Natural killer cell (primary cell): ENCODE results near the gene ACVR1. TPM values are rescaled to one million over a fixed set of nuclear protein-coding genes. Genes with fewer than 3 reads are reported as not detected.

Experiments used
- ATAC-seq, 3 donors: fragments of 150-1000 bp in 2 of 3; fragments of 200-7000 bp in 1 of 3; cut with Tn5 transposase; 1 replicate in 1 of 3; 2 replicates in 2 of 3; pipeline ENCODE4 v1.10.0; 2021; ENCODE audit warnings: mild to moderate bottlenecking in 2 of 3, moderate library complexity in 2 of 3
- DNase-seq, 2 donors: peaks; one replicate each; pipeline versions ENCODE4 v3.0.0 to v3.0.0-alpha.2; 2013 to 2021; ENCODE audit warnings: mixed read lengths in 1 of 2
- H3K27ac ChIP-seq: one replicate; pipeline ENCODE4 v1.5.1; 2013; ENCODE audit warnings: mild to moderate bottlenecking, low read length
- H3K27me3 ChIP-seq: one replicate; pipeline ENCODE4 v1.6.1; 2013; ENCODE audit warnings: low read length; ENCODE audit not compliant: control insufficient read depth, insufficient read depth
- H3K36me3 ChIP-seq: one replicate; pipeline ENCODE4 v1.6.1; 2013; ENCODE audit warnings: low read length; ENCODE audit not compliant: control insufficient read depth, insufficient read depth
- H3K4me1 ChIP-seq: one replicate; pipeline ENCODE4 v1.6.1; 2013; ENCODE audit warnings: low read length; ENCODE audit not compliant: control insufficient read depth, insufficient read depth
- H3K4me3 ChIP-seq: one replicate; pipeline ENCODE4 v1.5.1; 2013; ENCODE audit warnings: low read length
- H3K9me3 ChIP-seq: one replicate; pipeline ENCODE4 v1.6.1; 2013; ENCODE audit warnings: low read length; ENCODE audit not compliant: control insufficient read depth, insufficient read depth
- H3K27ac Mint-ChIP-seq, 2 donors: one replicate each; pipeline ENCODE4 v1.8.0; 2022; ENCODE audit warnings: mild to moderate bottlenecking in 2 of 2, mixed read lengths in 2 of 2, moderate library complexity in 1 of 2
- H3K27me3 Mint-ChIP-seq, 2 donors: one replicate each; pipeline ENCODE4 v1.8.0; 2022; ENCODE audit warnings: low read depth in 2 of 2, mixed read lengths in 2 of 2
- H3K36me3 Mint-ChIP-seq: one replicate; pipeline ENCODE4 v1.8.0; 2022; ENCODE audit warnings: mixed read lengths
- H3K4me1 Mint-ChIP-seq, 2 donors: one replicate each; pipeline ENCODE4 v1.8.0; 2022; ENCODE audit warnings: mixed read lengths in 2 of 2
- H3K4me3 Mint-ChIP-seq: one replicate; pipeline ENCODE4 v1.8.0; 2022; ENCODE audit warnings: mild to moderate bottlenecking, moderate library complexity, mixed read lengths
- H3K9me3 Mint-ChIP-seq, 2 donors: one replicate each; pipeline ENCODE4 v1.8.0; 2022; ENCODE audit warnings: mixed read lengths in 2 of 2
- WGBS: methylation state at CpG from one replicate; pipeline ENCODE4 v1.1.7; 2013; ENCODE audit warnings: missing lambda C conversion rate; ENCODE audit not compliant: insufficient coverage; 5-methylcytosine and 5-hydroxymethylcytosine counted together
- intact Hi-C: fragments of 100-400 bp; cut with micrococcal nuclease; formaldehyde crosslinking; loops from one replicate; pipeline ENCODE4 v1.14.2; 2022
- total RNA-seq, 4 donors: library from RNA; stranded (reverse); fragments of 120-200 nt in 1 of 4; gene quantifications; one replicate each; pipeline versions ENCODE4 v1.2.3 to v1.2.4, GENCODE V29; 2013 to 2022
- TF ChIP-seq, protein P1 (sequence below): fragments of 200-600 bp; IDR thresholded peaks from one replicate; pipeline ENCODE4 v1.8.0; 2022; ENCODE audit warnings: antibody characterized with exemption

ACVR1 gene
- total RNA-seq, 3 donors from 2014 or later (not counting 1 experiment from before 2014, with no cell fraction given): 3.3 to 6.9 (median 6.1) TPM

DNA sequence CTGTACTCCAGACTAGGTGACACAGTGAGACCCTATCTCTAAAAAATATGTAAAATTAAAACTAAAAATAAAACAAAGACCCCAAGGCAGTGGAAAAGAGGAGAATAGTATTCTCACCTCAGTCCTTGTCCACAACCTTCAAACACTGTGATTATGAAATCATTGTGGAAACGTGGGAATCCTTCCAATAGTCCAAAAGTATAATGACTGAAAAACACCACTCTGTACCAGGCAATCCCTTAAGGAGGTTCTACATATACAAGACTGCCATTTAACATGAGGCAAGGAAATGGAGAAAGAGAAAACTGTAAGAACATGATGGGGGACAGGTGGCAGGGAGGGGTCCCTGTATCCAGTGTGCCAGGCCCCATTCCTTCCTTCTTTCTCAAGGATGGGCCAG lies 66.1 kb downstream of the ACVR1 start:
- Histone ChIP-seq H3K4me3 (no peak overlapping the region), H3K9me3 (no peaks in the 10 kb centered on the region), H3K4me1 (no peaks in the 10 kb centered on the region), H3K27me3 (no peaks in the 10 kb centered on the region), H3K27ac (no peak overlapping the region), H3K36me3 (no peaks in the 10 kb centered on the region)
- H3K27me3 Mint-ChIP-seq: no peaks in the 10 kb centered on the region
- intact Hi-C loops: no loop called here
- H3K27ac Mint-ChIP-seq: no peak overlapping the region
- no CpG with 5 or more reads among the region's 1 CpG for WGBS
- H3K4me3 Mint-ChIP-seq: no peak overlapping the region
- H3K9me3 Mint-ChIP-seq: no peaks in the 10 kb centered on the region
- DNase-seq (no peak), ATAC-seq (no peak)
- TF ChIP-seq, protein P1, sequence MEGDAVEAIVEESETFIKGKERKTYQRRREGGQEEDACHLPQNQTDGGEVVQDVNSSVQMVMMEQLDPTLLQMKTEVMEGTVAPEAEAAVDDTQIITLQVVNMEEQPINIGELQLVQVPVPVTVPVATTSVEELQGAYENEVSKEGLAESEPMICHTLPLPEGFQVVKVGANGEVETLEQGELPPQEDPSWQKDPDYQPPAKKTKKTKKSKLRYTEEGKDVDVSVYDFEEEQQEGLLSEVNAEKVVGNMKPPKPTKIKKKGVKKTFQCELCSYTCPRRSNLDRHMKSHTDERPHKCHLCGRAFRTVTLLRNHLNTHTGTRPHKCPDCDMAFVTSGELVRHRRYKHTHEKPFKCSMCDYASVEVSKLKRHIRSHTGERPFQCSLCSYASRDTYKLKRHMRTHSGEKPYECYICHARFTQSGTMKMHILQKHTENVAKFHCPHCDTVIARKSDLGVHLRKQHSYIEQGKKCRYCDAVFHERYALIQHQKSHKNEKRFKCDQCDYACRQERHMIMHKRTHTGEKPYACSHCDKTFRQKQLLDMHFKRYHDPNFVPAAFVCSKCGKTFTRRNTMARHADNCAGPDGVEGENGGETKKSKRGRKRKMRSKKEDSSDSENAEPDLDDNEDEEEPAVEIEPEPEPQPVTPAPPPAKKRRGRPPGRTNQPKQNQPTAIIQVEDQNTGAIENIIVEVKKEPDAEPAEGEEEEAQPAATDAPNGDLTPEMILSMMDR: no peak
- no peaks in the 10 kb centered on the region for H3K36me3 Mint-ChIP-seq
- H3K4me1 Mint-ChIP-seq: no peaks in the 10 kb centered on the region

DNA sequence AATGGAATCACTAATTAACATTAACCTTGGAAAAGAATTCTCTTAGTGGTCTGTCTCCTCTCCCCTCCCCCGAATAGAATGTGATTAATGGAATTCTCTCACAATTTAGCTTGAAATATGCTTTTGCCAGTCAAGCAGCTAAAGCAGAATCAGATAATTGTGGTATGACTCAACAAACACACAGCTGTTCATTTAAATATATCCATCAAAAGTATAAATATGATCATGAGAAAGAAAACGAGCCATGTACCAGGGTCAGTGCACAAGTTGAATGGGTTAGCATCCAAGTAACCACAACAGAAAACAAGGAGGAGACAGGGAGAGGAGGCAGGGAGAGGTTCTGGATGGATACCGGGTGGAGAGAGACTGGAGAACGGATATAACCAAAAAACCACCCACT lies 66.9 kb downstream of the ACVR1 start:
- no peaks in the 10 kb centered on the region for H3K27me3 ChIP-seq
- ATAC-seq (no peak), DNase-seq (no peak)
- H3K4me1 Mint-ChIP-seq: no peaks in the 10 kb centered on the region
- H3K4me1 ChIP-seq: no peaks in the 10 kb centered on the region
- no peaks in the 10 kb centered on the region for H3K36me3 ChIP-seq
- no peak overlapping the region for H3K4me3 ChIP-seq
- WGBS: 100% methylated on average over 1 of the region's 4 CpGs
- no peaks in the 10 kb centered on the region for H3K9me3 Mint-ChIP-seq
- intact Hi-C loops: no loop called here
- no peaks in the 10 kb centered on the region for H3K27me3 Mint-ChIP-seq
- H3K4me3 Mint-ChIP-seq: no peak overlapping the region
- no peak overlapping the region for H3K27ac ChIP-seq
- no peak overlapping the region for H3K27ac Mint-ChIP-seq
- TF ChIP-seq, protein P1: no peak
- H3K36me3 Mint-ChIP-seq: no peaks in the 10 kb centered on the region
- no peaks in the 10 kb centered on the region for H3K9me3 ChIP-seq

DNA sequence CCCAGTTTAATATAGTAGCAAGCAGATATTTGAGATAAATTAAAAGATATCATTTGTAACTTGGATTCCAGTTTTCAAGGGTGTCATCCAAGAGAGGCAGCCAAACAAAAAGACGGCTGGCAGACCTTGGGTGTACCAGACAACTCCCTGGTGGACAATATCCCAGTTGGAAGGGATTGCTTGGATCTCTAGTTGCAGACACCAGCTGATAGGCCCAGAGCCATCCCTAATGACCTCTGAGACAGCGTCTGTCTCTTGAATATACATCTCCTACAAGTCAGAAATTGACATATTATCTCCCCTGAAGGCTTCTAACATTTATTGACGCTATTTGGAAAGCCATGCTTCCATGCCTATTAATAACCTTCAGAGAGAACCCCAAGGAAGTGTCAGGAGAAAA lies 67.7 kb downstream of the ACVR1 start:
- Histone ChIP-seq H3K4me1 (no peaks in the 10 kb centered on the region), H3K27me3 (no peaks in the 10 kb centered on the region), H3K9me3 (no peaks in the 10 kb centered on the region), H3K36me3 (no peaks in the 10 kb centered on the region), H3K4me3 (no peak overlapping the region), H3K27ac (no peak overlapping the region)
- intact Hi-C loops: no loop called here
- DNase-seq (no peak), ATAC-seq (no peak)
- no peak overlapping the region for H3K4me3 Mint-ChIP-seq
- H3K9me3 Mint-ChIP-seq: no peaks in the 10 kb centered on the region
- H3K36me3 Mint-ChIP-seq: no peaks in the 10 kb centered on the region
- no peaks in the 10 kb centered on the region for H3K4me1 Mint-ChIP-seq
- WGBS: 94% methylated on average over 3 of the region's 3 CpGs
- no peaks in the 10 kb centered on the region for H3K27me3 Mint-ChIP-seq
- no peak overlapping the region for H3K27ac Mint-ChIP-seq
- TF ChIP-seq, protein P1: no peak

DNA sequence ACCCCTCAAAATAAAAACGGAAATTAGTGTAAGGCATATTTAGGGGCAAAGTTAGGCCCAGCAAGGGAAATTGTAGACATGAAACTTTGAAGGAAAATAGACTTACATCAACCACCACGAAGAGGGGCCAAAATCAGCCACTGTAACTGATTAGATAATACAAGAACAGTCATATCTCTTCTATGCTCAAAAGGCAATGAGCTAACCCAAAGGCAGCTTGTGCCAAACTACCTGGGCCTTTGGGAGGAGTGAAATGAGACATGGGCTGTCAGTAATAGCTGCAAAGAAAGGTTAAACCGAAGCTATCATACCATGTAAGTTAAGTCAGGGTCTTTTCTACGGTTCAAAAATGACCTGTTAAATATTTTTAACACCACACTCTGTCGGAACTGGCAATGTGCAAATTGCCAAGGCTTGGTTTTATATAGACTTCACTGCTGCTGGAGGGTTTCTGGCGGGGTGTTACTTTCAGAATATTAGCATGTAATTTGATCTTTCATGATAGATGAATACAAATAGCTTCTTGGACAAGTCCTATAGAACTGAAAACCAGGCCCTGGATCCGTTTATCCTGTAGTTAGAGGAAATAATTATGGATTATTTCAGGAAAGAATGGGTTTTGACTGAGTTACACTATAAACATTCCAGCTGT lies 69.6 kb downstream of the ACVR1 start:
- Histone ChIP-seq H3K4me3 (no peak overlapping the region), H3K4me1 (no peaks in the 10 kb centered on the region), H3K27me3 (no peaks in the 10 kb centered on the region), H3K36me3 (no peaks in the 10 kb centered on the region), H3K9me3 (no peaks in the 10 kb centered on the region), H3K27ac (no peak overlapping the region)
- Mint-ChIP-seq H3K27me3 (no peaks in the 10 kb centered on the region), H3K36me3 (no peaks in the 10 kb centered on the region), H3K27ac (no peak overlapping the region), H3K4me1 (no peaks in the 10 kb centered on the region), H3K4me3 (no peak overlapping the region), H3K9me3 (no peaks in the 10 kb centered on the region)
- WGBS: 83% methylated on average over 6 of the region's 7 CpGs
- ATAC-seq: no peak
- TF ChIP-seq, protein P1: no peak
- DNase-seq: no peak
- intact Hi-C loops: no loop called here
